Ovary (tissue), 3 donors: ENCODE measurements around the gene TMEM205.

ENCODE experiments used
- EP300 ChIP-seq: sonication (generic); formaldehyde crosslinking; IDR thresholded peaks from one replicate; pipeline ENCODE4 v1.6.1; 2017; ENCODE audit warnings: antibody characterized with exemption
- POLR2A ChIP-seq: fragments of 450-650 bp; IDR thresholded peaks from one replicate; pipeline ENCODE4 v1.6.1; 2017; ENCODE audit warnings: antibody characterized with exemption, mild to moderate bottlenecking, moderate library complexity
- TF ChIP-seq, protein P1 (sequence below), 3 donors: fragments of 450-650 bp in 2 of 3; fragments of 200-600 bp in 1 of 3; IDR thresholded peaks; one replicate each; pipeline versions ENCODE4 v1.5.1 to v1.8.0; 2016 to 2022; ENCODE audit warnings: antibody characterized with exemption in 3 of 3, mild to moderate bottlenecking in 1 of 3
- donor health status: DM: no; HTN: no; CAD: no.

DNA sequence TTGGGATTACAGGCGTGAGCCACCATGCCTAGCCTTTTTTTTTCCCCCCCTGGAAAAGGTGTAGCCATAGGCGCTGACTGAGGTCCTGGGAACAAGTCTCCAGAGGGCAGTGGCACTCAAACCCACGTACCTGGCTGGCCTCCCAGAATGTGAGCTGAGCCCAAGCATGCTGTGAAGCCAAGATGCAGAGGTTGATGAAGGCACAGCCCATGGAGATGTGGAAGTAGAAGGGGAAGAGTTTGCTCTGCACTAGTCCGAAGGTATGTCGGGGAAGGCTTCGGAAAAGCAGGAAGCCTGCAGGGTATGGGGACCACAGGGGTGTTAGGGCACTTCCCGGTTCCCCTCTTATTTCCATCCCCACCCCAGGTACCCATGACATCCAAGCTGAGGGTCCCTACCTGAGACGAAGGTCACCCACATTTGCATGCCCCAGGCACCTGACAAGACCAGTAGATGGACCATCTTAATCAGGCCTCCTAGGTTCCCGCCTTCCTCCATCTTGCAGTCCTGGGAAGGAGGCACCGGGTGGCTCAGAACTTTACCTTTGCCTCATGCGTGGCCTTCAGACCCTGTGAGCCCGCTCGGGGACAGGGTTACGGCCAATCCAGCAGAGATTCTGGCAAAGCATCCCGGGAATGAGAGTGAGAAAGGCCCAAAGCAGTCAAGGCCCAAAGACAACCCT, 805 bp downstream of the TMEM205 start:
- TF ChIP-seq POLR2A (no peak), EP300 (no peak)
- TF ChIP-seq, protein P1, sequence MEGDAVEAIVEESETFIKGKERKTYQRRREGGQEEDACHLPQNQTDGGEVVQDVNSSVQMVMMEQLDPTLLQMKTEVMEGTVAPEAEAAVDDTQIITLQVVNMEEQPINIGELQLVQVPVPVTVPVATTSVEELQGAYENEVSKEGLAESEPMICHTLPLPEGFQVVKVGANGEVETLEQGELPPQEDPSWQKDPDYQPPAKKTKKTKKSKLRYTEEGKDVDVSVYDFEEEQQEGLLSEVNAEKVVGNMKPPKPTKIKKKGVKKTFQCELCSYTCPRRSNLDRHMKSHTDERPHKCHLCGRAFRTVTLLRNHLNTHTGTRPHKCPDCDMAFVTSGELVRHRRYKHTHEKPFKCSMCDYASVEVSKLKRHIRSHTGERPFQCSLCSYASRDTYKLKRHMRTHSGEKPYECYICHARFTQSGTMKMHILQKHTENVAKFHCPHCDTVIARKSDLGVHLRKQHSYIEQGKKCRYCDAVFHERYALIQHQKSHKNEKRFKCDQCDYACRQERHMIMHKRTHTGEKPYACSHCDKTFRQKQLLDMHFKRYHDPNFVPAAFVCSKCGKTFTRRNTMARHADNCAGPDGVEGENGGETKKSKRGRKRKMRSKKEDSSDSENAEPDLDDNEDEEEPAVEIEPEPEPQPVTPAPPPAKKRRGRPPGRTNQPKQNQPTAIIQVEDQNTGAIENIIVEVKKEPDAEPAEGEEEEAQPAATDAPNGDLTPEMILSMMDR (IDR thresholded peaks at IDR 0.05): no peak
